SK-N-SH (cell line): ENCODE measurements around the gene RGS7BP.

Source experiments
- CTCF ChIP-seq: fragments of 200-600 bp; sonication (generic); IDR thresholded peaks from 2 replicates; pipeline ENCODE4 v1.6.1; 2017; ENCODE audit warnings: antibody characterized with exemption, mild to moderate bottlenecking, moderate library complexity
- JUND ChIP-seq: IDR thresholded peaks from 2 replicates; pipeline ENCODE4 v1.4.0; 2012
- MXI1 ChIP-seq: IDR thresholded peaks from 2 replicates; pipeline ENCODE4 v1.6.1; 2012; ENCODE audit warnings: mild to moderate bottlenecking, low read depth, low read length, improper control_type of control experiment
- TF ChIP-seq, protein P1 (sequence below): IDR thresholded peaks from 2 replicates; pipeline ENCODE4 v1.4.0; 2012; ENCODE audit warnings: low read depth
- TF ChIP-seq, protein P2 (sequence below): IDR thresholded peaks from 2 replicates; pipeline ENCODE4 v1.6.1; 2012; ENCODE audit warnings: mild to moderate bottlenecking, low read depth, low read length, moderate library complexity

- TF ChIP-seq, protein P1, sequence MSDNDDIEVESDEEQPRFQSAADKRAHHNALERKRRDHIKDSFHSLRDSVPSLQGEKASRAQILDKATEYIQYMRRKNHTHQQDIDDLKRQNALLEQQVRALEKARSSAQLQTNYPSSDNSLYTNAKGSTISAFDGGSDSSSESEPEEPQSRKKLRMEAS: no peak
- TF ChIP-seq MXI1 (no peak), JUND (no peak), CTCF (no peak)
- TF ChIP-seq, protein P2, sequence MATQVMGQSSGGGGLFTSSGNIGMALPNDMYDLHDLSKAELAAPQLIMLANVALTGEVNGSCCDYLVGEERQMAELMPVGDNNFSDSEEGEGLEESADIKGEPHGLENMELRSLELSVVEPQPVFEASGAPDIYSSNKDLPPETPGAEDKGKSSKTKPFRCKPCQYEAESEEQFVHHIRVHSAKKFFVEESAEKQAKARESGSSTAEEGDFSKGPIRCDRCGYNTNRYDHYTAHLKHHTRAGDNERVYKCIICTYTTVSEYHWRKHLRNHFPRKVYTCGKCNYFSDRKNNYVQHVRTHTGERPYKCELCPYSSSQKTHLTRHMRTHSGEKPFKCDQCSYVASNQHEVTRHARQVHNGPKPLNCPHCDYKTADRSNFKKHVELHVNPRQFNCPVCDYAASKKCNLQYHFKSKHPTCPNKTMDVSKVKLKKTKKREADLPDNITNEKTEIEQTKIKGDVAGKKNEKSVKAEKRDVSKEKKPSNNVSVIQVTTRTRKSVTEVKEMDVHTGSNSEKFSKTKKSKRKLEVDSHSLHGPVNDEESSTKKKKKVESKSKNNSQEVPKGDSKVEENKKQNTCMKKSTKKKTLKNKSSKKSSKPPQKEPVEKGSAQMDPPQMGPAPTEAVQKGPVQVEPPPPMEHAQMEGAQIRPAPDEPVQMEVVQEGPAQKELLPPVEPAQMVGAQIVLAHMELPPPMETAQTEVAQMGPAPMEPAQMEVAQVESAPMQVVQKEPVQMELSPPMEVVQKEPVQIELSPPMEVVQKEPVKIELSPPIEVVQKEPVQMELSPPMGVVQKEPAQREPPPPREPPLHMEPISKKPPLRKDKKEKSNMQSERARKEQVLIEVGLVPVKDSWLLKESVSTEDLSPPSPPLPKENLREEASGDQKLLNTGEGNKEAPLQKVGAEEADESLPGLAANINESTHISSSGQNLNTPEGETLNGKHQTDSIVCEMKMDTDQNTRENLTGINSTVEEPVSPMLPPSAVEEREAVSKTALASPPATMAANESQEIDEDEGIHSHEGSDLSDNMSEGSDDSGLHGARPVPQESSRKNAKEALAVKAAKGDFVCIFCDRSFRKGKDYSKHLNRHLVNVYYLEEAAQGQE: no peak
Observed at GRCh38 chr5:64592730-64593341, 87.0 kb downstream of the RGS7BP start.
